Measurements from ENCODE around the gene ZNF593OS. TPM values are rescaled to one million over a fixed set of nuclear protein-coding genes. Genes with fewer than 3 reads are reported as not detected.

ZNF593OS gene
- total and polyA plus RNA-seq, 2 of the 8 experiments (the other 6 are each of a cell fraction or from before 2014, with no cell fraction given), result not detected

DNA sequence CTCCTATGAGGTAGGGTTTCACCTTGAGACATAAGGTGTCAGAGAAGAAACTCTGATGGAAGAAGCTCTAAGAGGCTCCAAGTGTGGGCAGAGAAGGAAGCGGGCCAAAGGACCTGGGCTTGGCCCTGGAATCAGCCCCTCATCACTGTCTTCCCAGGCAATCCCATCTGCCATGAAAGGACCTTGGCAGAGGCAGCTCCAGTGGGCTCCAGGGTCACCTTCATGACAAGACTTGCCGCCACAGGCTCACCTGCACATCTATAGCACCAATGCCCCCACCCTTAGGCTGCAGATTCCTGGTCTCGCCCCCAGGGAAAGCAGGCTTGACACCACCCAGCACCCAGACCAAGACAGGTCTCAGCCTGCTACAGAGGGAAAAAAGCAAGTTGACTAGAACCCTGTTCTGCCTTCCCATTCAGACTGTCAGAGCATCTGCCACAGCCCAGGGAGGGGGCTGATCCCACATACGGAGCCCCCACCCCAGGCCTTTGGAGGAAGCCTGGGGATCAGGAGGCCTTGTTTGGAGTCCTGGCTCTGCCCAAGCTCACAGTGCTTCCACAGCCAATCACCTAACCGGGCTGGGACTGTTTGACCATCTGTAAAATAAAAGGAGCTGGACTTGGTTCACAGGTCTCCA is 13.2 kb downstream of the ZNF593OS start:
- H2BK5ac ChIP-seq (ENCODE audit: low read depth, low read length), result no peak overlapping the region
- H4K5ac ChIP-seq (ENCODE audit: insufficient read length, low read depth, low read length), result no peak overlapping the region
- H4K20me1 ChIP-seq (replicated peaks in 1 of 2; ENCODE audit: control insufficient read depth in 1 of 2, insufficient read depth in 2 of 2, low read length in 2 of 2), result peaks cover 13% of the 10 kb centered on the region in 2 experiments
- H2BK120ac ChIP-seq (replicated peaks; ENCODE audit: low read depth, low read length), result no peak overlapping the region
- no peaks in the 10 kb centered on the region for H3K79me2 ChIP-seq (ENCODE audit: control insufficient read depth in 1 of 2, insufficient read depth in 2 of 2, low read length in 2 of 2)
- no peak overlapping the region for H3K4ac ChIP-seq (replicated peaks; ENCODE audit: insufficient read length, low read depth, low read length)
- CTCF ChIA-PET (ENCODE audit: partially characterized antibody), result interaction anchor here (0.8 to 6.0 kb wide), 3 partner anchors 10 to 15 kb away, joined by 3 to 47 read pairs (median 32); partner anchors contain the start of genes C1orf232 and ZNF593
- peak overlapping the region; percentile 16 to 41; a peak in 1 of 4 replicates for H3K4me2 ChIP-seq (ENCODE audit: insufficient read depth in 1 of 2, low read depth in 2 of 2, low read length in 2 of 2)
- no peak overlapping the region for H2BK12ac ChIP-seq (ENCODE audit: low read depth, low read length)
- H3K23ac ChIP-seq (ENCODE audit: insufficient read length), result no peak overlapping the region
- H2AFZ ChIP-seq (ENCODE audit: low read length), result no peak overlapping the region
- H3K36me3 ChIP-seq (ENCODE audit: control insufficient read depth in 2 of 4, insufficient read depth in 4 of 4, low read length in 3 of 4), result no peaks in the 10 kb centered on the region
- H3K18ac ChIP-seq (ENCODE audit: extremely low read depth, low read length), result peak overlapping the region; percentile 24; the same call in 1 of the 2 replicates
- H4K8ac ChIP-seq (ENCODE audit: extremely low read depth, insufficient read depth, low read length), result no peak overlapping the region
- 74% methylated on average over 5 of the region's 5 CpGs; no CpG with 5 or more reads in 1 of the 2 experiments for WGBS, 2 experiments (ENCODE audit: extremely low coverage in 1 of 2, insufficient coverage in 1 of 2, insufficient read length in 1 of 2, insufficient replicate concordance in 2 of 2, low coverage in 1 of 2, low lambda C conversion rate in 2 of 2, missing lambda C conversion rate in 1 of 2)
- H2AK5ac ChIP-seq (ENCODE audit: low read depth, low read length), result no peak overlapping the region
- no peak overlapping the region for H2BK15ac ChIP-seq (ENCODE audit: low read length)
- H3K27me3 ChIP-seq (replicated peaks in 1 of 4; ENCODE audit: control insufficient read depth in 3 of 4, extremely low read depth in 1 of 4, insufficient read depth in 3 of 4, low read length in 3 of 4), result peaks cover 49 to 95% (median 89%) of the 10 kb centered on the region in 4 experiments
- no peaks in the 10 kb centered on the region for H3K79me1 ChIP-seq (ENCODE audit: low read depth, low read length)
- H3K9ac ChIP-seq (replicated peaks in 1 of 4; ENCODE audit: extremely low read depth in 1 of 4, low read depth in 3 of 4, low read length in 3 of 4), result no peak overlapping the region
- FAIRE-seq (no peak), DNase-seq (ENCODE audit: low read depth in 1 of 2, low spot score in 2 of 2) (no peak)
- POLR2A ChIA-PET (ENCODE audit: partially characterized antibody), result interaction anchor here (0.5 to 1.2 kb wide), 2 partner anchors 12 to 937 kb away, joined by 3 read pairs; partner anchors contain the start of gene ZNF593
- H3K4me3 ChIP-seq (ENCODE audit: extremely low read depth in 1 of 4, insufficient read depth in 2 of 4, low read depth in 3 of 4, low read length in 4 of 4), result no peak overlapping the region
- no peak overlapping the region for H3K27ac ChIP-seq (ENCODE audit: low read depth, low read length)
- H4K91ac ChIP-seq (replicated peaks; ENCODE audit: insufficient read length, low read length), result no peak overlapping the region
- H2BK20ac ChIP-seq (ENCODE audit: low read length), result 0 out of 2 replicates have a peak overlapping the region, but pooled peaks have one; percentile 6
- no peak overlapping the region for H3K14ac ChIP-seq (ENCODE audit: insufficient read length)
- H3K56ac ChIP-seq (replicated peaks; ENCODE audit: insufficient read length, low read depth, low read length), result no peak overlapping the region
- H3K23me2 ChIP-seq (ENCODE audit: low read depth, low read length), result peaks cover 13% of the 10 kb centered on the region
- H3K9me3 ChIP-seq (ENCODE audit: insufficient read depth in 2 of 2, low read depth in 1 of 2, low read length in 1 of 2), result no peaks in the 10 kb centered on the region
- H3K4me1 ChIP-seq (replicated peaks in 1 of 4; ENCODE audit: control insufficient read depth in 3 of 4, insufficient read depth in 4 of 4, low read length in 3 of 4), result peaks cover 14 to 57% (median 30%) of the 10 kb centered on the region in 4 experiments
- TF ChIP-seq NRF1 (IDR thresholded peaks at IDR 0.05; ENCODE audit: low read depth, low read length) (no peak), SRF (IDR thresholded peaks at IDR 0.05; ENCODE audit: low read depth, low read length) (no peak), POU5F1 (IDR thresholded peaks at IDR 0.05; ENCODE audit: low read depth, low read length) (no peak), TAF1 (IDR thresholded peaks at IDR 0.05; ENCODE audit: low read depth, low read length) (no peak), TCF12 (IDR thresholded peaks at IDR 0.05; ENCODE audit: low read depth, low read length) (no peak), BCL11A (IDR thresholded peaks at IDR 0.05; ENCODE audit: low read depth in 2 of 2, low read length in 2 of 2) (no peak), CEBPB (IDR thresholded peaks at IDR 0.05; ENCODE audit: low read depth, low read length) (no peak), EZH2 (IDR thresholded peaks at IDR 0.05; ENCODE audit: low read depth, low read length, severe bottlenecking) (no peak), CBX8 (IDR thresholded peaks at IDR 0.05; ENCODE audit: borderline replicate concordance, low read depth, low read length) (no peak), RAD21 (IDR thresholded peaks at IDR 0.05 in 1 of 2, conservative IDR thresholded peaks at IDR 0.05 in 1 of 2; ENCODE audit: low read depth in 2 of 2, low read length in 2 of 2) (no peak), KDM1A (IDR thresholded peaks at IDR 0.05; ENCODE audit: borderline replicate concordance, low read length) (no peak), CHD2 (IDR thresholded peaks at IDR 0.05; ENCODE audit: low read length) (no peak), MAFK (IDR thresholded peaks at IDR 0.05; ENCODE audit: low read depth, low read length) (no peak)

Data from H1 (cell line).